ENCODE results near the gene CADPS.

GRCh38 chr3:62445275-62445674 lies 429.9 kb downstream of the CADPS start:
- TF ChIP-seq CTCF (conservative IDR thresholded peaks at IDR 0.05; ENCODE audit: low read depth, low read length) (no peak), EZH2 (IDR thresholded peaks at IDR 0.05; ENCODE audit: low read length, unreplicated experiment) (no peak)
